ENCODE measurements around the gene CEACAM21.

CEACAM21 gene

GRCh38 chr19:41588497-41589209 is 12.7 kb downstream of the CEACAM21 start:
- Histone ChIP-seq H3K36me3 (ENCODE audit: insufficient read depth) (no peaks in the 10 kb centered on the region), H3K4me3 (IDR thresholded peaks at IDR 0.05; ENCODE audit: insufficient read depth, low read depth, low read length) (no peak overlapping the region), H3K9ac (no peak overlapping the region), H3K4me1 (ENCODE audit: low read depth, poor library complexity, severe bottlenecking) (no peaks in the 10 kb centered on the region), H3K27me3 (ENCODE audit: insufficient read depth, low read depth) (peaks cover 5% of the 10 kb centered on the region; the same call in 1 of the 2 replicates), H3K79me2 (ENCODE audit: insufficient read depth, low read depth) (no peaks in the 10 kb centered on the region), H2AFZ (ENCODE audit: low read depth) (no peak overlapping the region), H3K4me2 (no peak overlapping the region), H3K27ac (no peak overlapping the region), H4K20me1 (ENCODE audit: insufficient read depth) (no peaks in the 10 kb centered on the region)
- no peak for TF ChIP-seq CTCF (conservative IDR thresholded peaks at IDR 0.05; ENCODE audit: low read depth, low read length)

GRCh38 chr19:41589371-41589770 is 13.4 kb downstream of the CEACAM21 start:
- Histone ChIP-seq H3K27me3 (ENCODE audit: insufficient read depth, low read depth) (peaks cover 11% of the 10 kb centered on the region; the same call in 1 of the 2 replicates), H3K4me3 (IDR thresholded peaks at IDR 0.05; ENCODE audit: insufficient read depth, low read depth, low read length) (no peak overlapping the region), H3K4me2 (no peak overlapping the region), H3K79me2 (ENCODE audit: insufficient read depth, low read depth) (no peaks in the 10 kb centered on the region), H4K20me1 (ENCODE audit: insufficient read depth) (no peaks in the 10 kb centered on the region), H3K27ac (no peak overlapping the region), H3K9ac (no peak overlapping the region), H3K4me1 (ENCODE audit: low read depth, poor library complexity, severe bottlenecking) (no peaks in the 10 kb centered on the region), H2AFZ (ENCODE audit: low read depth) (no peak overlapping the region), H3K36me3 (ENCODE audit: insufficient read depth) (no peaks in the 10 kb centered on the region)
- TF ChIP-seq CTCF (conservative IDR thresholded peaks at IDR 0.05; ENCODE audit: low read depth, low read length): no peak

GRCh38 chr19:41590936-41591335 is 15.0 kb downstream of the CEACAM21 start:
- Histone ChIP-seq H4K20me1 (ENCODE audit: insufficient read depth) (no peaks in the 10 kb centered on the region), H3K9ac (no peak overlapping the region), H3K27ac (no peak overlapping the region), H3K79me2 (ENCODE audit: insufficient read depth, low read depth) (no peaks in the 10 kb centered on the region), H3K4me1 (ENCODE audit: low read depth, poor library complexity, severe bottlenecking) (no peaks in the 10 kb centered on the region), H3K4me3 (IDR thresholded peaks at IDR 0.05; ENCODE audit: insufficient read depth, low read depth, low read length) (no peak overlapping the region), H3K4me2 (no peak overlapping the region), H2AFZ (ENCODE audit: low read depth) (no peak overlapping the region), H3K27me3 (ENCODE audit: insufficient read depth, low read depth) (peaks cover 15% of the 10 kb centered on the region; the same call in 1 of the 2 replicates), H3K36me3 (ENCODE audit: insufficient read depth) (no peaks in the 10 kb centered on the region)
- TF ChIP-seq CTCF (conservative IDR thresholded peaks at IDR 0.05; ENCODE audit: low read depth, low read length): no peak

GRCh38 chr19:41591951-41592562 is 16.1 kb downstream of the CEACAM21 start:
- peaks cover 22% of the 10 kb centered on the region; the same call in 1 of the 2 replicates for H3K27me3 ChIP-seq (ENCODE audit: insufficient read depth, low read depth)
- H3K4me2 ChIP-seq: no peak overlapping the region
- H2AFZ ChIP-seq (ENCODE audit: low read depth): no peak overlapping the region
- no peaks in the 10 kb centered on the region for H3K4me1 ChIP-seq (ENCODE audit: low read depth, poor library complexity, severe bottlenecking)
- H3K9ac ChIP-seq: no peak overlapping the region
- TF ChIP-seq CTCF (conservative IDR thresholded peaks at IDR 0.05; ENCODE audit: low read depth, low read length): no peak
- H3K36me3 ChIP-seq (ENCODE audit: insufficient read depth): no peaks in the 10 kb centered on the region
- no peak overlapping the region for H3K27ac ChIP-seq
- H3K79me2 ChIP-seq (ENCODE audit: insufficient read depth, low read depth): no peaks in the 10 kb centered on the region
- no peak overlapping the region for H3K4me3 ChIP-seq (IDR thresholded peaks at IDR 0.05; ENCODE audit: insufficient read depth, low read depth, low read length)
- no peaks in the 10 kb centered on the region for H4K20me1 ChIP-seq (ENCODE audit: insufficient read depth)
